GM18909 (cell line): Measurements from ENCODE around the gene PYROXD2.

Experiments used
- ATAC-seq: cut with Tn5 transposase; IDR thresholded peaks from one replicate; pipeline ENCODE4 v1.9.1; 2021; ENCODE audit warnings: mild to moderate bottlenecking; ENCODE audit not compliant: unreplicated experiment, poor library complexity

The PYROXD2 gene

GRCh38 chr10:98417481-98417959, 2.5 kb upstream of the PYROXD2 start:
- ATAC-seq, result no peak

- no peak for ATAC-seq
These were observed 1.8 kb upstream of the PYROXD2 start for GRCh38 chr10:98416606-98417388.

GRCh38 chr10:98415731-98416119, 743 bp upstream of the PYROXD2 start:
- ATAC-seq, result no peak

GRCh38 chr10:98414578-98414931, 427 bp downstream of the PYROXD2 start:
- no peak for ATAC-seq

GRCh38 chr10:98411768-98412167, 3.2 kb downstream of the PYROXD2 start:
- ATAC-seq, result no peak

GRCh38 chr10:98411166-98411565, 3.8 kb downstream of the PYROXD2 start:
- no peak for ATAC-seq

GRCh38 chr10:98410759-98411158, 4.2 kb downstream of the PYROXD2 start:
- no peak for ATAC-seq

GRCh38 chr10:98410135-98410743, 4.7 kb downstream of the PYROXD2 start:
- no peak for ATAC-seq

GRCh38 chr10:98408799-98409198, 6.2 kb downstream of the PYROXD2 start:
- no peak for ATAC-seq

- no peak for ATAC-seq
These were observed 7.2 kb downstream of the PYROXD2 start for GRCh38 chr10:98407744-98408241.

- ATAC-seq, result no peak
These were observed 7.8 kb downstream of the PYROXD2 start for GRCh38 chr10:98407017-98407743.

- no peak for ATAC-seq
These were observed 9.6 kb downstream of the PYROXD2 start for GRCh38 chr10:98405422-98405821.

- ATAC-seq, result peak; percentile 46
These were observed 10.2 kb downstream of the PYROXD2 start for GRCh38 chr10:98404571-98405359.

- no peak for ATAC-seq
These were observed 11.0 kb downstream of the PYROXD2 start for GRCh38 chr10:98403812-98404504.

- no peak for ATAC-seq
These were observed 11.9 kb downstream of the PYROXD2 start for GRCh38 chr10:98402931-98403718.

GRCh38 chr10:98402478-98402877, 12.5 kb downstream of the PYROXD2 start:
- ATAC-seq, result no peak

- ATAC-seq, result no peak
These were observed 14.5 kb downstream of the PYROXD2 start for GRCh38 chr10:98400482-98400881.

GRCh38 chr10:98399784-98400183, 15.2 kb downstream of the PYROXD2 start:
- no peak for ATAC-seq

- no peak for ATAC-seq
These were observed 17.8 kb downstream of the PYROXD2 start for GRCh38 chr10:98397089-98397600.
